ENCODE results near the gene LLGL2.

The LLGL2 gene

GRCh38 chr17:75584849-75585175 is 59.3 kb downstream of the LLGL2 start:
- H3K9me3 ChIP-seq (ENCODE audit: insufficient read depth, low read length) = no peaks in the 10 kb centered on the region
- no peak overlapping the region for H3K4me2 ChIP-seq (ENCODE audit: low read length)
- H3K27me3 ChIP-seq (ENCODE audit: low read depth, low read length) = no peaks in the 10 kb centered on the region
- peaks cover under 1% of the 10 kb centered on the region; the same call in 1 of the 2 replicates for H3K4me1 ChIP-seq (ENCODE audit: low read length)
- TF ChIP-seq, protein P1, sequence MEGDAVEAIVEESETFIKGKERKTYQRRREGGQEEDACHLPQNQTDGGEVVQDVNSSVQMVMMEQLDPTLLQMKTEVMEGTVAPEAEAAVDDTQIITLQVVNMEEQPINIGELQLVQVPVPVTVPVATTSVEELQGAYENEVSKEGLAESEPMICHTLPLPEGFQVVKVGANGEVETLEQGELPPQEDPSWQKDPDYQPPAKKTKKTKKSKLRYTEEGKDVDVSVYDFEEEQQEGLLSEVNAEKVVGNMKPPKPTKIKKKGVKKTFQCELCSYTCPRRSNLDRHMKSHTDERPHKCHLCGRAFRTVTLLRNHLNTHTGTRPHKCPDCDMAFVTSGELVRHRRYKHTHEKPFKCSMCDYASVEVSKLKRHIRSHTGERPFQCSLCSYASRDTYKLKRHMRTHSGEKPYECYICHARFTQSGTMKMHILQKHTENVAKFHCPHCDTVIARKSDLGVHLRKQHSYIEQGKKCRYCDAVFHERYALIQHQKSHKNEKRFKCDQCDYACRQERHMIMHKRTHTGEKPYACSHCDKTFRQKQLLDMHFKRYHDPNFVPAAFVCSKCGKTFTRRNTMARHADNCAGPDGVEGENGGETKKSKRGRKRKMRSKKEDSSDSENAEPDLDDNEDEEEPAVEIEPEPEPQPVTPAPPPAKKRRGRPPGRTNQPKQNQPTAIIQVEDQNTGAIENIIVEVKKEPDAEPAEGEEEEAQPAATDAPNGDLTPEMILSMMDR (IDR thresholded peaks at IDR 0.05; ENCODE audit: low read depth, low read length) = no peak
- TF ChIP-seq EZH2phosphoT487 (IDR thresholded peaks at IDR 0.05; ENCODE audit: low read depth) = no peak
- no peaks in the 10 kb centered on the region for H4K20me1 ChIP-seq (ENCODE audit: insufficient read depth, low read length)
- H2AFZ ChIP-seq (ENCODE audit: low read depth, low read length) = no peak overlapping the region
- no peak overlapping the region for H3K27ac ChIP-seq (ENCODE audit: low read length)
- no peak overlapping the region for H3K9ac ChIP-seq (ENCODE audit: low read length)
- H3K36me3 ChIP-seq (replicated peaks; ENCODE audit: low read depth, low read length) = no peaks in the 10 kb centered on the region
- H3K79me2 ChIP-seq (ENCODE audit: low read length) = no peaks in the 10 kb centered on the region
- H3K4me3 ChIP-seq (ENCODE audit: low read length) = no peak overlapping the region

- Histone ChIP-seq H4K20me1 (ENCODE audit: insufficient read depth, low read length) (no peaks in the 10 kb centered on the region), H3K9me3 (ENCODE audit: insufficient read depth, low read length) (no peaks in the 10 kb centered on the region), H3K27me3 (ENCODE audit: low read depth, low read length) (peaks cover 13% of the 10 kb centered on the region), H3K4me2 (ENCODE audit: low read length) (peak within 1 kb of the TSS; percentile 59), H2AFZ (ENCODE audit: low read depth, low read length) (no peak within 1 kb of the TSS), H3K4me1 (ENCODE audit: low read length) (peaks cover 3% of the 10 kb centered on the region; the same call in 1 of the 2 replicates), H3K9ac (ENCODE audit: low read length) (no peak within 1 kb of the TSS), H3K27ac (ENCODE audit: low read length) (no peak within 1 kb of the TSS), H3K4me3 (ENCODE audit: low read length) (peak within 1 kb of the TSS; percentile 82), H3K79me2 (ENCODE audit: low read length) (no peaks in the 10 kb centered on the region), H3K36me3 (replicated peaks; ENCODE audit: low read depth, low read length) (no peaks in the 10 kb centered on the region)
- TF ChIP-seq, protein P1 (IDR thresholded peaks at IDR 0.05; ENCODE audit: low read depth, low read length) = no peak
- no peak for TF ChIP-seq EZH2phosphoT487 (IDR thresholded peaks at IDR 0.05; ENCODE audit: low read depth)
These were observed 62.4 kb downstream of the LLGL2 start, which contains the start of gene MYO15B for GRCh38 chr17:75587675-75588595. MYO15B (plus strand) TSS chr17:75587800; CDS start chr17:75588058, 258 bp downstream.

GRCh38 chr17:75588596-75589011 is 63.1 kb downstream of the LLGL2 start:
- H3K4me2 ChIP-seq (ENCODE audit: low read length) = peak overlapping the region; percentile 59
- H4K20me1 ChIP-seq (ENCODE audit: insufficient read depth, low read length) = no peaks in the 10 kb centered on the region
- H3K9me3 ChIP-seq (ENCODE audit: insufficient read depth, low read length) = no peaks in the 10 kb centered on the region
- H3K4me3 ChIP-seq (ENCODE audit: low read length) = peak overlapping the region; percentile 82
- TF ChIP-seq, protein P1 (IDR thresholded peaks at IDR 0.05; ENCODE audit: low read depth, low read length) = no peak
- no peaks in the 10 kb centered on the region for H3K36me3 ChIP-seq (replicated peaks; ENCODE audit: low read depth, low read length)
- H3K4me1 ChIP-seq (ENCODE audit: low read length) = peaks cover 3% of the 10 kb centered on the region; the same call in 1 of the 2 replicates
- no peak overlapping the region for H3K27ac ChIP-seq (ENCODE audit: low read length)
- H3K9ac ChIP-seq (ENCODE audit: low read length) = no peak overlapping the region; the same call in 1 of the 2 replicates
- peaks cover 13% of the 10 kb centered on the region for H3K27me3 ChIP-seq (ENCODE audit: low read depth, low read length)
- no peak overlapping the region for H2AFZ ChIP-seq (ENCODE audit: low read depth, low read length)
- no peaks in the 10 kb centered on the region for H3K79me2 ChIP-seq (ENCODE audit: low read length)

Measured in OCI-LY3 (cell line).